SU-DHL-6 (cell line): ENCODE results near the gene HIVEP3.

Experiments used
- H2AFZ ChIP-seq: fragments of 200-600 bp; sonication (generic); 2 replicates; pipeline ENCODE4 v1.6.1; 2014; ENCODE audit warnings: low read depth, mild to moderate bottlenecking, moderate library complexity, mixed read lengths, antibody characterized with exemption, low read length; ENCODE audit not compliant: severe bottlenecking
- H3F3A ChIP-seq: fragments of 200-600 bp; shearing (Covaris generic); 2 replicates; pipeline ENCODE4 v1.6.0; 2016; ENCODE audit warnings: antibody characterized with exemption, mild to moderate bottlenecking; ENCODE audit not compliant: insufficient read depth
- H3K27ac ChIP-seq: fragments of 200-600 bp; sonication (generic); 2 replicates; pipeline ENCODE4 v1.5.1; 2016; ENCODE audit warnings: low read depth, mild to moderate bottlenecking, low read length, moderate library complexity, mixed read lengths
- H3K27me3 ChIP-seq: fragments of 200-600 bp; sonication (generic), shearing (Covaris generic); 2 replicates; pipeline ENCODE4 v1.6.0; 2014; ENCODE audit warnings: mild to moderate bottlenecking, low read length
- H3K36me3 ChIP-seq: fragments of 200-600 bp; sonication (generic); 2 replicates; pipeline ENCODE4 v1.6.1; 2014; ENCODE audit warnings: mild to moderate bottlenecking, low read length, mixed read lengths
- H3K4me2 ChIP-seq: fragments of 300-600, 200-600 bp; shearing (Covaris generic), sonication (generic); 2 replicates; pipeline ENCODE4 v1.6.0; 2014; ENCODE audit warnings: low read length, low read depth, mild to moderate bottlenecking; ENCODE audit not compliant: poor library complexity, severe bottlenecking
- H3K4me3 ChIP-seq: fragments of 200-600 bp; sonication (generic); 2 replicates; pipeline ENCODE4 v1.5.1; 2014; ENCODE audit warnings: antibody characterized with exemption, low read length, mild to moderate bottlenecking, mixed read lengths; ENCODE audit not compliant: insufficient read depth, poor library complexity, severe bottlenecking
- H3K79me2 ChIP-seq: fragments of 200-600 bp; sonication (generic); 2 replicates; pipeline ENCODE4 v1.6.1; 2014; ENCODE audit warnings: mild to moderate bottlenecking, low read length, moderate library complexity; ENCODE audit not compliant: insufficient read depth
- H3K9ac ChIP-seq: fragments of 200-600 bp; sonication (generic); 2 replicates; pipeline ENCODE4 v1.7.0; 2014; ENCODE audit warnings: mild to moderate bottlenecking, low read length
- H3K9me2 ChIP-seq: fragments of 200-600 bp; sonication (generic); replicated peaks from 2 replicates; pipeline ENCODE4 v1.6.1; 2014; ENCODE audit warnings: low read length; ENCODE audit not compliant: insufficient read depth
- H3K9me3 ChIP-seq: fragments of 200-600 bp; sonication (generic); 2 replicates; pipeline ENCODE4 v1.6.1; 2014; ENCODE audit warnings: low read length, mixed read lengths; ENCODE audit not compliant: insufficient read depth
- H4K20me1 ChIP-seq: fragments of 200-600 bp; sonication (generic); 2 replicates; pipeline ENCODE4 v1.6.1; 2014; ENCODE audit warnings: low read depth, mild to moderate bottlenecking, antibody characterized with exemption, low read length, moderate library complexity, mixed read lengths
- EZH2phosphoT487 ChIP-seq: fragments of 200-600 bp; sonication (generic), shearing (Covaris generic); conservative IDR thresholded peaks from 2 replicates; pipeline ENCODE4 v1.6.1; 2018; ENCODE audit warnings: mild to moderate bottlenecking, antibody characterized with exemption, low read length, moderate library complexity, mixed read lengths
- TF ChIP-seq, protein P1 (sequence below): fragments of 200-600 bp; sonication (generic); IDR thresholded peaks from one replicate; pipeline ENCODE4 v1.5.1; 2017; ENCODE audit warnings: antibody characterized with exemption, mild to moderate bottlenecking, low read length, moderate library complexity; ENCODE audit not compliant: insufficient read depth, poor library complexity, severe bottlenecking

Gene HIVEP3

DNA sequence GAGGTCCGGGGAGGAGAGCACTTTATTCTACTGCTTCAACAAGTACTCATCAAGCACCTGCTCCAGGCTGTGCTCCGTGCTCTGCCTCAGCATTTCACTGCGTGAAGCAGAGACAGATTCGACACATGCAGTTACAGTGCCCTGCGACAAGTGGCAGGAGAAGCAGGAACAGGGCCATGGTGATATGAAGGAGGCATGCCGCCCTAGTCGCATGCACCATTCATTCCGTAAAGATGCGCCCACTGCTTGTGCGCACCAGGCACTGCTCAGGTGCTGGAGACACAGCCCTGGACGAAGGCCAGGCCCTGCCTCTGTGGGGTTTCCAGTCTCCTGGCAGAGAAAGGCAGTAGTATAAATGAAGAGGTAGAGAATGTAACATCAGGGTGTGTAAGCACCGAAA is 206.6 kb downstream of the HIVEP3 start:
- no peaks in the 10 kb centered on the region for H3K9me2 ChIP-seq
- no peaks in the 10 kb centered on the region for H3K36me3 ChIP-seq
- no peak overlapping the region for H3K9ac ChIP-seq
- no peaks in the 10 kb centered on the region for H4K20me1 ChIP-seq
- TF ChIP-seq EZH2phosphoT487: no peak
- TF ChIP-seq, protein P1, sequence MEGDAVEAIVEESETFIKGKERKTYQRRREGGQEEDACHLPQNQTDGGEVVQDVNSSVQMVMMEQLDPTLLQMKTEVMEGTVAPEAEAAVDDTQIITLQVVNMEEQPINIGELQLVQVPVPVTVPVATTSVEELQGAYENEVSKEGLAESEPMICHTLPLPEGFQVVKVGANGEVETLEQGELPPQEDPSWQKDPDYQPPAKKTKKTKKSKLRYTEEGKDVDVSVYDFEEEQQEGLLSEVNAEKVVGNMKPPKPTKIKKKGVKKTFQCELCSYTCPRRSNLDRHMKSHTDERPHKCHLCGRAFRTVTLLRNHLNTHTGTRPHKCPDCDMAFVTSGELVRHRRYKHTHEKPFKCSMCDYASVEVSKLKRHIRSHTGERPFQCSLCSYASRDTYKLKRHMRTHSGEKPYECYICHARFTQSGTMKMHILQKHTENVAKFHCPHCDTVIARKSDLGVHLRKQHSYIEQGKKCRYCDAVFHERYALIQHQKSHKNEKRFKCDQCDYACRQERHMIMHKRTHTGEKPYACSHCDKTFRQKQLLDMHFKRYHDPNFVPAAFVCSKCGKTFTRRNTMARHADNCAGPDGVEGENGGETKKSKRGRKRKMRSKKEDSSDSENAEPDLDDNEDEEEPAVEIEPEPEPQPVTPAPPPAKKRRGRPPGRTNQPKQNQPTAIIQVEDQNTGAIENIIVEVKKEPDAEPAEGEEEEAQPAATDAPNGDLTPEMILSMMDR: no peak
- H3K4me2 ChIP-seq: no peak overlapping the region
- no peaks in the 10 kb centered on the region for H3K79me2 ChIP-seq
- no peaks in the 10 kb centered on the region; the same call in 1 of the 2 replicates for H3F3A ChIP-seq
- no peaks in the 10 kb centered on the region for H3K9me3 ChIP-seq
- H2AFZ ChIP-seq: no peak overlapping the region
- no peak overlapping the region for H3K4me3 ChIP-seq
- no peaks in the 10 kb centered on the region for H3K27me3 ChIP-seq
- no peak overlapping the region for H3K27ac ChIP-seq

DNA sequence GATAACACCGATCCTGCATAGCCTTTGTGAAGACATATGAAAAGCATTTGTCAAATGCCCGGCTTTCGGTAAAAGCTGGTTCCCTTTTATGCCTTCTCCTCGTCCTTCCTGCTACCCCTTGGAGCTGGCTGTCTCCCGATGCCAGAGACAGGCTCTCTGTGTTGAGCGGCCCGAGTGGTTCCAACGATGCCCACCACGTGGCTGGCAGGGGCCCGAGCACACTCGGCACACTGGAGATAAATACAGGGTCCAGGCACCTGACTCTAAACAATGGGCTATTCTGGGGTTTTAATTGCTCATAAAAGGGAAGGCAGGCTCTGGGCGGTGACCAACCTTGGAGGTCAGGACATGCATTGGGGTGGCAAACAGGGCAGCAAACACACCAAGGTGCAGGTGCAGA is 207.1 kb downstream of the HIVEP3 start:
- TF ChIP-seq, protein P1: no peak
- no peak for TF ChIP-seq EZH2phosphoT487
- Histone ChIP-seq H3K4me2 (no peak overlapping the region), H3F3A (no peaks in the 10 kb centered on the region; the same call in 1 of the 2 replicates), H3K79me2 (no peaks in the 10 kb centered on the region), H4K20me1 (no peaks in the 10 kb centered on the region), H3K9me3 (no peaks in the 10 kb centered on the region), H3K36me3 (no peaks in the 10 kb centered on the region), H3K27ac (no peak overlapping the region), H2AFZ (no peak overlapping the region), H3K9ac (no peak overlapping the region), H3K27me3 (no peaks in the 10 kb centered on the region), H3K4me3 (no peak overlapping the region), H3K9me2 (no peaks in the 10 kb centered on the region)

DNA sequence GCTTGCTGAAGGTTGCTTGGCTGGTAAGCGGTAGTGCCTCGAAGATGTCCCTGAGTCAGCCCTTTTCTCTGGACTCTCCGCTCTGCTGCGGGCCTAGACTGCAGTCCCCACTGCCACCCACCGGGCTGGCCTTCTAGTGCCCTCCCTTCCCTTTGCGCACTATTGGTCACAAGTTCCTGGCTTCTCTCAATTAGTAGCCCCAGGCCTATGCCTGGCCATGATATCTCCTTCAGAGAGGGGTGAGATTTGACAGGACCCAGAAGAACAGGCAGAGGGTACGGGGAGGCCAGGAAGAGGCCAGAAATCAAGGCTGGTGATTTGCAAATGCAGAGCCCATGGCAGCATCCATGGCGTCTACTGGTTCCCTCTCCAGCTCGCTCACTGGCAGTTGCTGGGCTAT is 207.7 kb downstream of the HIVEP3 start:
- Histone ChIP-seq H3K79me2 (no peaks in the 10 kb centered on the region), H3F3A (no peaks in the 10 kb centered on the region; the same call in 1 of the 2 replicates), H3K27ac (no peak overlapping the region), H3K9me2 (no peaks in the 10 kb centered on the region), H3K9ac (no peak overlapping the region), H3K9me3 (no peaks in the 10 kb centered on the region), H4K20me1 (no peaks in the 10 kb centered on the region), H2AFZ (no peak overlapping the region), H3K4me3 (no peak overlapping the region), H3K36me3 (no peaks in the 10 kb centered on the region), H3K4me2 (no peak overlapping the region), H3K27me3 (no peaks in the 10 kb centered on the region)
- TF ChIP-seq, protein P1: no peak
- no peak for TF ChIP-seq EZH2phosphoT487

DNA sequence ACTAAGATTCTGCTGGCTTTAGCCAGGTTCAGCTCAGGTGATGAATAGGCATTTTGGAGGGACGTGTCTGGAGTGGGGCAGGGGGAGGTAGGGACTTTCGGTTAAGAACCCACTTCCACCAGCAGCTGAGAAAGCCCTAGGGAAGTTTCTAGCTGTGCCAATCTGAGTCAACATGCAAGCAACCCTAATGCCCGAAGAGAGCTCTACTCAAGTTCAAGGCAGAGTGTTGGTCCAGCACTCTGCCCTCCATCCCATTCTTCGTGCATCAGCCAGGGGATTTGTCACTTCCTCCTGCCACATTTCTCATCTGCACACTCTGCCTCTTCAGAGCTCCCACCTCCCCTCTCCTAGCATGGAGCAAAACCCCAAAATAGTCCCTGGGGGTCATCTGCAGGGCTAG is 208.8 kb downstream of the HIVEP3 start:
- no peak overlapping the region for H3K4me3 ChIP-seq

More for the DNA sequence above, 208.8 kb downstream of the HIVEP3 start:
- H3K9me2 ChIP-seq: no peaks in the 10 kb centered on the region
- H3K36me3 ChIP-seq: no peaks in the 10 kb centered on the region
- H2AFZ ChIP-seq: no peak overlapping the region
- H3K4me2 ChIP-seq: no peak overlapping the region
- no peak overlapping the region for H3K27ac ChIP-seq
- H4K20me1 ChIP-seq: no peaks in the 10 kb centered on the region
- no peaks in the 10 kb centered on the region for H3K79me2 ChIP-seq
- TF ChIP-seq, protein P1: no peak
- no peak for TF ChIP-seq EZH2phosphoT487
- H3F3A ChIP-seq: no peaks in the 10 kb centered on the region; the same call in 1 of the 2 replicates
- H3K9ac ChIP-seq: no peak overlapping the region
- no peaks in the 10 kb centered on the region for H3K27me3 ChIP-seq
- no peaks in the 10 kb centered on the region for H3K9me3 ChIP-seq
